Measurements from ENCODE around the gene HOXA2. TPM values are rescaled to one million over a fixed set of nuclear protein-coding genes. Genes with fewer than 3 reads are reported as not detected.

Gene HOXA2
- total RNA-seq, 1 experiment from 2014 or later: not detected

DNA sequence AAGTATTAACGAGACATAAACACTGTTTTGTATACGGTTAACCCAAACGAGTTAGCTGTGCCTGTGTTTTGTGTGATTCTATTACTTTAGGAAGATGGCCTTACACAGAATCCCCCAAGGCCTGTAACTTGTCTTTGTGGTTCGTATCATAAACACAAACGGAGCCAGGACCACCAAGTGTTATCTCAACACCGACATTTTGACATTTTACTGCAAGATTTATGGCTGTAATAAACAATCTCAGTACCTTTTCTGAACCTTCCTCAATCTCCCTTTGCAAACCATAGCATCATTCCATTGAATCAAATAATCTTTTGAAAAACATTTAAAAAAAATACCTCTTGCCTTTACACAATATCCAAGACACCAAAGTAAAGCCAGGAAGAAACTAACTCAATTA lies 30.5 kb upstream of the HOXA2 start:
- H3K4me1 ChIP-seq (ENCODE audit: insufficient read depth, low read length, poor library complexity, severe bottlenecking): no peaks in the 10 kb centered on the region
- no peaks in the 10 kb centered on the region for H3K9me3 ChIP-seq (ENCODE audit: low read depth, low read length, poor library complexity, severe bottlenecking)
- ChIA-PET POLR2A (ENCODE audit: low non-redundant PET) (no interaction called here), CTCF (no interaction called here)
- H3K27ac ChIP-seq (ENCODE audit: low read depth, low read length, poor library complexity, severe bottlenecking): no peak overlapping the region
- peaks cover 100% of the 10 kb centered on the region for H3K27me3 ChIP-seq (replicated peaks; ENCODE audit: insufficient read depth, low read depth, low read length, poor library complexity)
- no peak for DNase-seq (ENCODE audit: low spot score)
- TF ChIP-seq, protein P1, sequence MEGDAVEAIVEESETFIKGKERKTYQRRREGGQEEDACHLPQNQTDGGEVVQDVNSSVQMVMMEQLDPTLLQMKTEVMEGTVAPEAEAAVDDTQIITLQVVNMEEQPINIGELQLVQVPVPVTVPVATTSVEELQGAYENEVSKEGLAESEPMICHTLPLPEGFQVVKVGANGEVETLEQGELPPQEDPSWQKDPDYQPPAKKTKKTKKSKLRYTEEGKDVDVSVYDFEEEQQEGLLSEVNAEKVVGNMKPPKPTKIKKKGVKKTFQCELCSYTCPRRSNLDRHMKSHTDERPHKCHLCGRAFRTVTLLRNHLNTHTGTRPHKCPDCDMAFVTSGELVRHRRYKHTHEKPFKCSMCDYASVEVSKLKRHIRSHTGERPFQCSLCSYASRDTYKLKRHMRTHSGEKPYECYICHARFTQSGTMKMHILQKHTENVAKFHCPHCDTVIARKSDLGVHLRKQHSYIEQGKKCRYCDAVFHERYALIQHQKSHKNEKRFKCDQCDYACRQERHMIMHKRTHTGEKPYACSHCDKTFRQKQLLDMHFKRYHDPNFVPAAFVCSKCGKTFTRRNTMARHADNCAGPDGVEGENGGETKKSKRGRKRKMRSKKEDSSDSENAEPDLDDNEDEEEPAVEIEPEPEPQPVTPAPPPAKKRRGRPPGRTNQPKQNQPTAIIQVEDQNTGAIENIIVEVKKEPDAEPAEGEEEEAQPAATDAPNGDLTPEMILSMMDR (conservative IDR thresholded peaks at IDR 0.05; ENCODE audit: low read depth, low read length): no peak
- TF ChIP-seq EZH2 (IDR thresholded peaks at IDR 0.05; ENCODE audit: borderline replicate concordance, low read depth, low read length, poor library complexity, severe bottlenecking): no peak
- H3K4me3 ChIP-seq (ENCODE audit: low read depth, low read length, poor library complexity, severe bottlenecking): no peak overlapping the region
- H3K36me3 ChIP-seq (ENCODE audit: insufficient read depth, low read length, poor library complexity, severe bottlenecking): no peaks in the 10 kb centered on the region
- intact Hi-C loops (cut with micrococcal nuclease; ENCODE audit: unreplicated experiment): no loop called here
- no TSS peak for BruUV-seq (replicated peaks)

DNA sequence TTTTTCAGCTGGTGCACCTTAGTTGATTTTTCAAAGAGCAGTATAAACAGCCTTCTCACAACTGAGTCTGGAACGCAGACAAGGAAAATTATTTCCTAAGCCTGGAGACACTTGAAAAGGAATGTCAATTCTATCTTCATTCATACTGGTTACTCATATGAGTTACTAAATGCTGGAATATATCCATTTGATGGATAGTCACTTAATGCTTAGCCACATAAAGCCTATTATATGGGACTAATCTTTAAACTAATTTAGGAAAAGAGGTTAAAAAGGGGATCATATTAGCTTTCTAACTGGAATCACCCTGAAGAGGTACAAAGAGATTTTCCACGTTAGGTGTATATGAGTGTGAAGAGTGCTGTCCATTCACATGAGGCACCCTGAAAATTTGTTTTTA lies 29.7 kb upstream of the HOXA2 start:
- no peak for DNase-seq (ENCODE audit: low spot score)
- TF ChIP-seq, protein P1 (conservative IDR thresholded peaks at IDR 0.05; ENCODE audit: low read depth, low read length): no peak
- TF ChIP-seq EZH2 (IDR thresholded peaks at IDR 0.05; ENCODE audit: borderline replicate concordance, low read depth, low read length, poor library complexity, severe bottlenecking): no peak
- H3K27ac ChIP-seq (ENCODE audit: low read depth, low read length, poor library complexity, severe bottlenecking): no peak overlapping the region
- no peaks in the 10 kb centered on the region for H3K4me1 ChIP-seq (ENCODE audit: insufficient read depth, low read length, poor library complexity, severe bottlenecking)
- ChIA-PET CTCF (no interaction called here), POLR2A (ENCODE audit: low non-redundant PET) (no interaction called here)
- H3K36me3 ChIP-seq (ENCODE audit: insufficient read depth, low read length, poor library complexity, severe bottlenecking): no peaks in the 10 kb centered on the region
- no peaks in the 10 kb centered on the region for H3K9me3 ChIP-seq (ENCODE audit: low read depth, low read length, poor library complexity, severe bottlenecking)
- no peak overlapping the region for H3K4me3 ChIP-seq (ENCODE audit: low read depth, low read length, poor library complexity, severe bottlenecking)
- intact Hi-C loops (cut with micrococcal nuclease; ENCODE audit: unreplicated experiment): no loop called here
- BruUV-seq (replicated peaks): no TSS peak
- peaks cover 100% of the 10 kb centered on the region for H3K27me3 ChIP-seq (replicated peaks; ENCODE audit: insufficient read depth, low read depth, low read length, poor library complexity)

GRCh38 chr7:27131390-27131819 lies 28.9 kb upstream of the HOXA2 start:
- no TSS peak for BruUV-seq (replicated peaks)
- POLR2A ChIA-PET (ENCODE audit: low non-redundant PET): no interaction called here
- no peak for TF ChIP-seq EZH2 (IDR thresholded peaks at IDR 0.05; ENCODE audit: borderline replicate concordance, low read depth, low read length, poor library complexity, severe bottlenecking)
- TF ChIP-seq, protein P1 (conservative IDR thresholded peaks at IDR 0.05; ENCODE audit: low read depth, low read length): no peak

More at GRCh38 chr7:27131390-27131819, 28.9 kb upstream of the HOXA2 start:
- Histone ChIP-seq H3K36me3 (ENCODE audit: insufficient read depth, low read length, poor library complexity, severe bottlenecking) (no peaks in the 10 kb centered on the region), H3K4me1 (ENCODE audit: insufficient read depth, low read length, poor library complexity, severe bottlenecking) (no peaks in the 10 kb centered on the region), H3K4me3 (ENCODE audit: low read depth, low read length, poor library complexity, severe bottlenecking) (peak overlapping the region; percentile 38), H3K27me3 (replicated peaks; ENCODE audit: insufficient read depth, low read depth, low read length, poor library complexity) (peaks cover 100% of the 10 kb centered on the region), H3K27ac (ENCODE audit: low read depth, low read length, poor library complexity, severe bottlenecking) (no peak overlapping the region), H3K9me3 (ENCODE audit: low read depth, low read length, poor library complexity, severe bottlenecking) (no peaks in the 10 kb centered on the region)
- no peak for DNase-seq (ENCODE audit: low spot score)
- CTCF ChIA-PET: no interaction called here
- intact Hi-C loops (cut with micrococcal nuclease; ENCODE audit: unreplicated experiment): no loop called here
